HFFc6 (cell line): ENCODE measurements around the gene ZNF268. TPM values are rescaled to one million over a fixed set of nuclear protein-coding genes. Genes with fewer than 3 reads are reported as not detected.

Experiments used
- DNase-seq: peaks from one replicate; pipeline ENCODE4 v3.0.0-alpha.2; 2018
- H3K27ac Mint-ChIP-seq: 2 replicates; pipeline ENCODE4 v1.8.0; 2020; ENCODE audit warnings: mild to moderate bottlenecking, mixed read lengths
- H3K27me3 Mint-ChIP-seq: 2 replicates; pipeline ENCODE4 v1.8.0; 2021; ENCODE audit warnings: mild to moderate bottlenecking, moderate library complexity, mixed read lengths; ENCODE audit not compliant: insufficient read depth
- H3K36me3 Mint-ChIP-seq: 2 replicates; pipeline ENCODE4 v1.8.0; 2021; ENCODE audit warnings: low read depth, mixed read lengths
- H3K4me1 Mint-ChIP-seq: 2 replicates; pipeline ENCODE4 v1.8.0; 2020; ENCODE audit warnings: low read depth, mixed read lengths
- H3K4me3 Mint-ChIP-seq: 2 replicates; pipeline ENCODE4 v1.8.0; 2020; ENCODE audit warnings: mild to moderate bottlenecking, moderate library complexity, mixed read lengths
- H3K9me3 Mint-ChIP-seq: 2 replicates; pipeline ENCODE4 v1.8.0; 2020; ENCODE audit warnings: mild to moderate bottlenecking, mixed read lengths
- total RNA-seq, 6 experiments: library from RNA; stranded (reverse); fragmentation: NEBNext Ultra II Directional; extraction: Animal tissue kit (Norgen Biotek cat#: 25700); gene quantifications; 2 replicates in 1 of 6; 3 replicates in 5 of 6; pipeline ENCODE4 v1.2.3, GENCODE V29; 2021
- TF ChIP-seq, protein P1 (sequence below): fragments of 200-600 bp; sonication (generic); IDR thresholded peaks from 2 replicates; pipeline ENCODE4 v1.5.0; 2021; ENCODE audit warnings: antibody characterized with exemption, mild to moderate bottlenecking

The ZNF268 gene
- total RNA-seq, 6 experiments from 2014 or later, result 13.5 to 15.7 (median 14.0) TPM

DNA sequence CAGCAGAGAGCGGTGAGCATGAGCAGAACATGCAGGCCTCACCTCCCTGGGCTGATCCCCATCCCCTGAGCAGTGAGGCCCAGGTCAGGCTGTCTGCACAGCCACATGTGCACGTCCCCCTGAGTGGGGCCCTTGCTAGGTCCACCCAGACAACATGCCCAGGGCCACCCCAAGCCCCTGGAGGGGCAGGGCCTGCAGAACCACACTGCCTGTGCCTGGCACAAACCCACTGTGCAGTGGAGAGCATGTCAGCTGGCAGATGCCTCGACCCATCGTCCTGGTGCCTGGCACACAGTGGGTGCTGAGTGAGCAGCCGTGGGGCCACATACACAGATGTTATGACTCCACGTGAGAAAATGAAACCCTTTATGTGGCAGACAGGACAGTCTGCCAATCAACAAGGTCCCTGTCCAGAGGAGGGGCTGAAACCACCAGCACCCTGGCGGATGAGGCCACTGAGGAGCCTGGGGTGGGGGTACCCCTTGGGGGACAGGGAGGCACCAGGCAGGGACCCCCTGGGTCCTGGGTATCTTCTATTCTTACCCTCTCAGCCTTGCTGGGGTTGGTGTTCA, 46.1 kb downstream of the ZNF268 start:
- no peak overlapping the region for H3K27ac Mint-ChIP-seq

DNA sequence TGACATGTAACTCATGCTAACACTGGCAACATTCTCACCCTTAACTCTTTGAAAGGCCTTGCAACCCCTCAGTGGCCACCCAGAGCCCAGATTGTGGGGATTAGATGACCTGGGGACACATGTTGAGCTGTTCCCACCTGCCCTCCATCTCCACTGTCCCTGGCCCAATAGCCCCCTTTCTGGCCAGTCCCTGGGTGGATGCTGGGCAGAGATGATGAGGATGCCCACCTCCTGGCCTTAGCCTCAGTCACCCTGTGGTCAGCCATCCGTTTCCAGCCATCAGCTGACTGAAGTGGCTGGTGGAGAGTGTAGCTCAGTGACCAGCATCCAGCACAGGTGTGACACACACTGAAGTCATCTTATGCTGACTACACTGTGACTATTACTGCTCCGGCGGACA, 49.7 kb downstream of the ZNF268 start:
- DNase-seq, result no peak
- Mint-ChIP-seq H3K4me1 (no peaks in the 10 kb centered on the region), H3K27ac (no peak overlapping the region), H3K9me3 (peaks cover 74% of the 10 kb centered on the region), H3K36me3 (peaks cover 16% of the 10 kb centered on the region), H3K27me3 (no peaks in the 10 kb centered on the region; the same call in 1 of the 2 replicates), H3K4me3 (no peak overlapping the region)
- TF ChIP-seq, protein P1, sequence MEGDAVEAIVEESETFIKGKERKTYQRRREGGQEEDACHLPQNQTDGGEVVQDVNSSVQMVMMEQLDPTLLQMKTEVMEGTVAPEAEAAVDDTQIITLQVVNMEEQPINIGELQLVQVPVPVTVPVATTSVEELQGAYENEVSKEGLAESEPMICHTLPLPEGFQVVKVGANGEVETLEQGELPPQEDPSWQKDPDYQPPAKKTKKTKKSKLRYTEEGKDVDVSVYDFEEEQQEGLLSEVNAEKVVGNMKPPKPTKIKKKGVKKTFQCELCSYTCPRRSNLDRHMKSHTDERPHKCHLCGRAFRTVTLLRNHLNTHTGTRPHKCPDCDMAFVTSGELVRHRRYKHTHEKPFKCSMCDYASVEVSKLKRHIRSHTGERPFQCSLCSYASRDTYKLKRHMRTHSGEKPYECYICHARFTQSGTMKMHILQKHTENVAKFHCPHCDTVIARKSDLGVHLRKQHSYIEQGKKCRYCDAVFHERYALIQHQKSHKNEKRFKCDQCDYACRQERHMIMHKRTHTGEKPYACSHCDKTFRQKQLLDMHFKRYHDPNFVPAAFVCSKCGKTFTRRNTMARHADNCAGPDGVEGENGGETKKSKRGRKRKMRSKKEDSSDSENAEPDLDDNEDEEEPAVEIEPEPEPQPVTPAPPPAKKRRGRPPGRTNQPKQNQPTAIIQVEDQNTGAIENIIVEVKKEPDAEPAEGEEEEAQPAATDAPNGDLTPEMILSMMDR, result no peak

More for the DNA sequence above, 46.1 kb downstream of the ZNF268 start:
- Mint-ChIP-seq H3K4me1 (no peaks in the 10 kb centered on the region), H3K27me3 (no peaks in the 10 kb centered on the region), H3K36me3 (peaks cover 24% of the 10 kb centered on the region), H3K4me3 (no peak overlapping the region), H3K9me3 (peaks cover 83% of the 10 kb centered on the region)
- TF ChIP-seq, protein P1, result no peak
- no peak for DNase-seq

DNA sequence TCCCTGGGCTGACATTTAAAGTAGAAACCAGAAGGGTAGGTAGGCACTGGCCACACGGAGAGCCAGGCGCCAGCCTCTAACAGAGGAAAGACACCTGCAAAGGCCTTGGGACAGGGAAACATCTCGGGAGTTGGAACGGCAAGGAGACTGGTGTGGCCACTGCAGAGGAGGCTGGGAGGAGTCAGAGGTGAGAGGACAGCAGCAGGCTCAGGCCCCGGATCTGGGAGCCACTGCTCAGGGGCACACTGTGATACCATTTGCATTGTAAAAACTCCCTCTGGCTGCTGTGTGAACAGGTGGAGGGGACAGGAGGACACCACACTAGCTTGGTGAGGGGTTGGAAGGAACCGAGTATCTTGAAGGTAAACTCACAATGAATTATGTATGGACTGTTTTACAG, 51.7 kb downstream of the ZNF268 start:
- DNase-seq, result no peak

DNA sequence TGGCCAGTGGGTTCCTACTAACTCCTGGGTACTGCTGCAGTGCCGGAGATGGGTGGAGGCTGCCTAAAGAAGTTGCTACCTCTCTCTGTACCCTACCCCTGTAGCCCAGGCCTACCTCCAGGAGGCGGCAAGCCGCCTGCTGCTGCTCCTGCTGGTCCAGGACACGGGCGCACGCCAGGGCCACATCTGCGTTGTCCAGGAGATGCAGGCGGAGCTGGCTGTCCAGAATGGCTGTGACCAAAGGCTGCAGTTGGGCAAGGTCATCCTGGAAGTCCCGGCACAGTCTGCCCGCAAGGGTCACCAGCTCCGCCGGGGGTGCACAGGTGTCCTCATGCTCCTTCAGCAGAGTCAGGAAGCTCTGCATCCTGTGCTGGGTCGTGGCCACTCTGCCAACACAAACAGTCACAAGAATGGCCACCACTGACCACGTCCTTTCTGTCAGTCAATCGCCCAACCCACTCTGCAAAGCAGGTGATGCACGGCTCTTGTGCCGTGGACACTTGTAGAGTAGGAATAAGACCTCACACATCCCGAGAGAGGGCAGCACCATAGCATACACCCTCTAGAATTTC, 52.8 kb downstream of the ZNF268 start:
- TF ChIP-seq, protein P1, result no peak
- no peak for DNase-seq
- Mint-ChIP-seq H3K27me3 (no peaks in the 10 kb centered on the region; the same call in 1 of the 2 replicates), H3K4me1 (no peaks in the 10 kb centered on the region), H3K36me3 (peaks cover 12% of the 10 kb centered on the region), H3K4me3 (no peak overlapping the region), H3K9me3 (peaks cover 60% of the 10 kb centered on the region), H3K27ac (no peak overlapping the region)

More for the DNA sequence above, 51.7 kb downstream of the ZNF268 start:
- Mint-ChIP-seq H3K4me3 (no peak overlapping the region), H3K27ac (no peak overlapping the region), H3K9me3 (peaks cover 70% of the 10 kb centered on the region), H3K36me3 (peaks cover 20% of the 10 kb centered on the region), H3K27me3 (no peaks in the 10 kb centered on the region; the same call in 1 of the 2 replicates), H3K4me1 (no peaks in the 10 kb centered on the region)
- TF ChIP-seq, protein P1, result no peak

DNA sequence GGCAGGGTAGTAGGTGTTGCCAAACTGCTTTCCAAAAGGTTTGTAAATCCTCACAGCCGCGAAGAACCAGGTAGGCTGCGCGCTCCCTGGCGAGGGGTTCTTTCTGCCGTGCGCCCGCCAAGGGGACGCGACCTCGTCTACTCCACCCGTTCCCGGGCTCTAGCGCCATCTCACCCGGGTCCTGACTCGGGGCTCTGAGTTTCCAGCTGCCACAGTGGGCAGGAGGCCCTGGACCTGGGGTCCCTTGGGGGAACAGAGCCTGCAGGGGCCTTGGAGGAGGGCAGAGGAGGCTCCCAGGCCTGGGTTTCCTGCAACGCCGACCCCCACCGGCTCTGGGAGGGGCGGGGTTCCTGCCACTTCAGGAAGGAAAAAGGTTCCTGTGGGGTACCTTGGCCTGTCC, 53.7 kb downstream of the ZNF268 start:
- Mint-ChIP-seq H3K36me3 (peaks cover 5% of the 10 kb centered on the region), H3K4me3 (no peak overlapping the region), H3K27me3 (no peaks in the 10 kb centered on the region; the same call in 1 of the 2 replicates), H3K27ac (no peak overlapping the region), H3K4me1 (no peaks in the 10 kb centered on the region), H3K9me3 (peaks cover 60% of the 10 kb centered on the region)
- DNase-seq, result no peak
- TF ChIP-seq, protein P1, result no peak
